Keratinocyte (primary cell): ENCODE measurements around the gene MDM2. TPM values are rescaled to one million over a fixed set of nuclear protein-coding genes. Genes with fewer than 3 reads are reported as not detected.

Source experiments
- DNase-seq: peaks from one replicate; pipeline ENCODE4 v3.0.0-alpha.2; 2011; ENCODE audit warnings: low read depth, missing footprints, low spot score
- FAIRE-seq: peaks from 2 replicates; lab custom pipeline; 2011; peaks lifted over from hg19 to GRCh38; lab: Jason Lieb, UNC
- H2AFZ ChIP-seq: 2 replicates; pipeline ENCODE4 v1.6.0; 2012; ENCODE audit warnings: low read length, control low read depth, inconsistent platforms; ENCODE audit not compliant: control insufficient read depth
- H3K27ac ChIP-seq: 2 replicates; pipeline ENCODE4 v1.5.1; 2011; ENCODE audit warnings: low read length; ENCODE audit not compliant: control insufficient read depth, insufficient read depth
- H3K27me3 ChIP-seq: 3 replicates; pipeline ENCODE4 v1.6.0; 2011; ENCODE audit warnings: low read length; ENCODE audit not compliant: control insufficient read depth, insufficient read depth; ENCODE audit errors: extremely low read depth
- H3K36me3 ChIP-seq, 2 experiments: 2 replicates in 1 of 2; 3 replicates in 1 of 2; pipeline ENCODE4 v1.5.1; 2011; ENCODE audit warnings: low read length in 2 of 2, mild to moderate bottlenecking in 1 of 2; ENCODE audit not compliant: control insufficient read depth in 2 of 2, insufficient read depth in 2 of 2; ENCODE audit errors: extremely low read depth in 1 of 2
- H3K4me1 ChIP-seq: 3 replicates; pipeline ENCODE4 v1.5.1; 2011; ENCODE audit warnings: low read length; ENCODE audit not compliant: control insufficient read depth, insufficient read depth; ENCODE audit errors: extremely low read depth
- H3K4me2 ChIP-seq: 3 replicates; pipeline ENCODE4 v1.6.0; 2011; ENCODE audit warnings: low read depth, low read length; ENCODE audit not compliant: control insufficient read depth, insufficient read depth; ENCODE audit errors: extremely low read depth
- H3K4me3 ChIP-seq, 3 experiments: fragments of 200-600 bp in 1 of 3; sonication (generic) in 1 of 3; 2 replicates in 2 of 3; 3 replicates in 1 of 3; pipeline ENCODE4 v1.5.1; 2011 to 2016; ENCODE audit warnings: low read length in 3 of 3, mild to moderate bottlenecking in 3 of 3, control low read depth in 2 of 3, inconsistent platforms in 1 of 3, low read depth in 1 of 3, mixed read lengths in 1 of 3, mixed run types in 1 of 3, moderate library complexity in 1 of 3; ENCODE audit not compliant: control insufficient read depth in 2 of 3, insufficient read depth in 2 of 3; ENCODE audit errors: extremely low read depth in 1 of 3
- H3K79me2 ChIP-seq: 2 replicates; pipeline ENCODE4 v1.6.0; 2012; ENCODE audit warnings: low read length; ENCODE audit not compliant: control insufficient read depth, insufficient read depth
- H3K9ac ChIP-seq: 3 replicates; pipeline ENCODE4 v1.6.0; 2011; ENCODE audit warnings: low read length; ENCODE audit not compliant: control insufficient read depth, insufficient read depth; ENCODE audit errors: extremely low read depth
- H3K9me1 ChIP-seq: 3 replicates; pipeline ENCODE4 v1.6.0; 2011; ENCODE audit warnings: low read length; ENCODE audit not compliant: control insufficient read depth, insufficient read depth; ENCODE audit errors: extremely low read depth
- H3K9me3 ChIP-seq: 2 replicates; pipeline ENCODE4 v1.5.1; 2012; ENCODE audit warnings: low read depth, low read length; ENCODE audit not compliant: control insufficient read depth
- H4K20me1 ChIP-seq: 3 replicates; pipeline ENCODE4 v1.6.0; 2011; ENCODE audit warnings: low read length; ENCODE audit not compliant: control insufficient read depth, insufficient read depth; ENCODE audit errors: extremely low read depth
- CTCF ChIP-seq, 3 experiments: IDR thresholded peaks in 1 of 3; conservative IDR thresholded peaks in 1 of 3; optimal IDR thresholded peaks in 1 of 3; 2 replicates in 2 of 3; 3 replicates in 1 of 3; pipeline versions ENCODE3 to v1.5.1; 2011; ENCODE audit warnings: low read length in 3 of 3, mild to moderate bottlenecking in 3 of 3, moderate library complexity in 2 of 3, control low read depth in 1 of 3, inconsistent platforms in 1 of 3; ENCODE audit not compliant: insufficient read depth in 2 of 3; ENCODE audit errors: extremely low read depth in 1 of 3
- EZH2 ChIP-seq: IDR thresholded peaks from one replicate; pipeline ENCODE4 v1.6.1; 2012; ENCODE audit warnings: inconsistent platforms, mild to moderate bottlenecking, low read length, moderate library complexity
- dilution Hi-C: fragments of 300-500 bp; cut with MboI; formaldehyde crosslinking; loops from one replicate; pipeline ENCODE4 v1.7.0; 2020; ENCODE audit warnings: low sequenced_read_pairs; ENCODE audit not compliant: extremely low pct_ligation_motif_present
- polyA plus RNA-seq, 5 experiments: library from polyadenylated mRNA; depleted of rRNA in 3 of 5; stranded (reverse) in 3 of 5; stranded (forward) in 1 of 5; unstranded in 1 of 5; fragments of >200 nt; gene quantifications; 1 replicate in 1 of 5; 2 replicates in 3 of 5; 3 replicates in 1 of 5; pipeline versions ENCODE4 v1.2.1 to v1.2.3, GENCODE V29; 2011 to 2012; ENCODE audit warnings: missing spikeins in 2 of 5, low read depth in 1 of 5, low replicate concordance in 1 of 5

Gene MDM2
- polyA plus RNA-seq, 1 donor (not counting 4 experiments of a cell fraction or from before 2014, with no cell fraction given), result 55.0 TPM

DNA sequence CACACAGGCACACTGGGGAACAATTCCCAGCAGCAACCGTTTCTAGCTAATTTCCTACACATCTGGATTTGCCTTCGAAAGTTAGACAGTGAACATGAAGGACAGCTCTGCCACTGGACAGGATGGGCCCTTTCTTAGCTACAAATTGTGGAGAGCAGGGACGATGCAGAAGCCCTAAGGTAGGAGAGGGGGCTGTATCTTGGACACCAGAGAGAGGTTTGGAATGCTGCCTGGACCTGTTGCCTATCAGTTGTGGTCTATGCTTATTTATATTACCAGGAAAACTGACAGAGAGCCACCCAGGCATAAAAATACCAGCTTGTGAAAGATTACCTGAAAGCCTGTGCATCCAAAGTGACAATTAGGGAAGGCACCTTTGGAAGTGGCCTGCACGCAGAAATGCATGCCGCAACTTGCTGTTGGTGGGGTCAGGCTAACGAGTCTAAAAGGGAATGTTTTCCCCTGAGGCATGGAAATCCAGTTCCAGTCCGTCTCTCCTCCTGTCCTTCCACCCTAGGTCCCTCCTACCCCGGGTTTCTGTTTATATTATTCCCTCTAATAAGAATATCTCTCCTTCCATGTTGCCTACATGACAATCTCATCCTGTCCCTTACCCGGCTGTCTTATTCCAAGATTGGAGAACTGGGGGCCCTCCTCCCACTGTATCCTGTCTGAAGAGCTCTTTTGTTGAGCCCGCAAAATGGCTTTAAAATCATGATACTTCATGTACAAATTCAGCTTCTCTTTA is 60.2 kb downstream of the MDM2 start:
- Histone ChIP-seq H3K79me2 (no peaks in the 10 kb centered on the region), H3K27me3 (no peaks in the 10 kb centered on the region), H3K36me3 (no peaks in the 10 kb centered on the region), H3K9ac (no peak overlapping the region), H3K9me3 (no peaks in the 10 kb centered on the region), H3K27ac (no peak overlapping the region), H4K20me1 (no peaks in the 10 kb centered on the region), H3K4me3 (no peak overlapping the region), H3K4me1 (peaks cover 11% of the 10 kb centered on the region), H3K9me1 (no peaks in the 10 kb centered on the region), H2AFZ (no peak overlapping the region), H3K4me2 (no peak overlapping the region)
- DNase-seq (no peak), FAIRE-seq (no peak)
- TF ChIP-seq EZH2 (no peak), CTCF (optimal IDR thresholded peaks at IDR 0.05 in 1 of 3, IDR thresholded peaks at IDR 0.05 in 1 of 3, conservative IDR thresholded peaks at IDR 0.05 in 1 of 3; ENCODE audit: extremely low read depth in 1 of 3, insufficient read depth in 2 of 3, low read length in 3 of 3) (no peak)
- dilution Hi-C loops, result no loop called here

DNA sequence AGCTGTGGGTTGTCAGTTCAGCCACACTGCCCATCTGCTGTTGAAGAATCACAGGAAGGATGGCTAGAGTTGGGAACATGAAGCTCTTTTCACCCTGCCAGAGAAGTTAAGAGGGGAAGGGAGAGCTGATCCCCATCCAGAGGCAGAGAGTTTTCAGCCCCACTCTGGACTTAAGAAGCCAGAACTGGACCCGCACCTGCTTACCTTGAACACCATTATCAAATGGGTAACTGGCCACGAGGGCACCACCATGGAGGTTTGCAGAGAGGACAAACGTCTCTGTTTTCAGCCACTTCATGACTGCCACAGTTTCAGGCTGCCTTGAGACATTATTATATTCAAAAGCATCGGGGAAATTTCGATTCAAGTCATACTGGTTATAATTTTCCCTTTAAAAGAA is 62.0 kb downstream of the MDM2 start:
- no peaks in the 10 kb centered on the region for H3K36me3 ChIP-seq
- H3K27ac ChIP-seq, result no peak overlapping the region
- dilution Hi-C loops, result no loop called here
- H3K4me1 ChIP-seq, result peaks cover 11% of the 10 kb centered on the region
- no peak overlapping the region for H3K4me2 ChIP-seq
- DNase-seq (no peak), FAIRE-seq (no peak)
- TF ChIP-seq EZH2 (no peak), CTCF (optimal IDR thresholded peaks at IDR 0.05 in 1 of 3, IDR thresholded peaks at IDR 0.05 in 1 of 3, conservative IDR thresholded peaks at IDR 0.05 in 1 of 3; ENCODE audit: extremely low read depth in 1 of 3, insufficient read depth in 2 of 3, low read length in 3 of 3) (no peak)
- no peaks in the 10 kb centered on the region for H3K27me3 ChIP-seq
- H3K79me2 ChIP-seq, result no peaks in the 10 kb centered on the region
- no peak overlapping the region for H2AFZ ChIP-seq
- H4K20me1 ChIP-seq, result no peaks in the 10 kb centered on the region
- no peak overlapping the region for H3K4me3 ChIP-seq
- H3K9me1 ChIP-seq, result no peaks in the 10 kb centered on the region
- H3K9ac ChIP-seq, result no peak overlapping the region
- no peaks in the 10 kb centered on the region for H3K9me3 ChIP-seq
